K562 (cell line): ENCODE results near the gene PDE6G. TPM values are rescaled to one million over a fixed set of nuclear protein-coding genes. Genes with fewer than 3 reads are reported as not detected.

Experiments used
- ATAC-seq: fragments of 200-7000 bp; cut with Tn5 transposase; 3 replicates; pipeline ENCODE4 v1.9.1; 2020; ENCODE audit warnings: moderate library complexity
- BruUV-seq: library from RNA; stranded (reverse); fragments of 400-500 nt; replicated peaks from 2 replicates; lab custom pipeline; 2021; lab: Mats Ljungman, UMichigan
- CTCF ChIA-PET: fragments of 300-600 bp; formaldehyde crosslinking; extraction: SDS; loops from one replicate; lab custom pipeline; 2021; ENCODE audit warnings: low intra/inter-chr PET ratio; lab: Yijun Ruan, JAX
- POLR2A ChIA-PET: fragments of 300-600, 350-650 bp; sonication (Branson Sonifier 250); formaldehyde crosslinking; extraction: SDS; loops from one replicate; lab custom pipeline; 2021; ENCODE audit warnings: antibody characterized with exemption, inconsistent platforms; lab: Yijun Ruan, JAX
- DNase-seq, 4 experiments: peaks; one replicate each; pipeline versions ENCODE4 v3.0.0 to v3.0.0-alpha.2; 2011 to 2018; ENCODE audit warnings: low spot score in 3 of 4, mixed read lengths in 3 of 4; ENCODE audit errors: extremely low read depth in 1 of 4
- FAIRE-seq: peaks from 2 replicates; lab custom pipeline; 2011; peaks lifted over from hg19 to GRCh38; lab: Jason Lieb, UNC
- H2AFZ ChIP-seq: 2 replicates; pipeline ENCODE4 v1.6.0; 2011; ENCODE audit warnings: low read depth, low read length, control low read depth, inconsistent platforms
- H3K27ac ChIP-seq: fragments of 200-600 bp; 3 replicates; pipeline ENCODE4 v1.8.0; 2011; ENCODE audit warnings: low read depth, mild to moderate bottlenecking, control low read depth, inconsistent platforms, low read length, moderate library complexity, mixed read lengths; ENCODE audit errors: extremely low read depth
- H3K27me3 ChIP-seq, 2 experiments: fragments of 300-600 bp in 1 of 2; 2 replicates in 1 of 2; 3 replicates in 1 of 2; pipeline versions ENCODE4 v1.6.0 to v1.8.0; 2011; ENCODE audit warnings: inconsistent platforms in 2 of 2, low read length in 2 of 2, mild to moderate bottlenecking in 1 of 2, mixed read lengths in 1 of 2, moderate library complexity in 1 of 2; ENCODE audit not compliant: control insufficient read depth in 2 of 2, insufficient read depth in 2 of 2
- H3K36me3 ChIP-seq: fragments of 300-600 bp; 3 replicates; pipeline ENCODE4 v1.8.0; 2011; ENCODE audit warnings: mild to moderate bottlenecking, low read length, inconsistent platforms; ENCODE audit not compliant: control insufficient read depth, insufficient read depth
- H3K4me1 ChIP-seq, 2 experiments: fragments of 200-600 bp in 1 of 2; replicated peaks in 1 of 2; 2 replicates in 1 of 2; 3 replicates in 1 of 2; pipeline versions ENCODE4 v1.5.1 to v1.8.0; 2011; ENCODE audit warnings: inconsistent platforms in 2 of 2, low read length in 2 of 2, mild to moderate bottlenecking in 1 of 2, mixed read lengths in 1 of 2, moderate library complexity in 1 of 2; ENCODE audit not compliant: control insufficient read depth in 2 of 2, insufficient read depth in 2 of 2
- H3K4me2 ChIP-seq: 2 replicates; pipeline ENCODE4 v1.6.1; 2011; ENCODE audit warnings: low read length, control low read depth, inconsistent platforms, mixed read lengths; ENCODE audit not compliant: insufficient read depth
- H3K4me3 ChIP-seq: fragments of 200-600 bp; sonication (generic), shearing (Covaris generic); 2 replicates; pipeline ENCODE4 v1.5.1; 2016; ENCODE audit warnings: control low read depth, inconsistent platforms
- H3K79me2 ChIP-seq: fragments of 200-600 bp; 3 replicates; pipeline ENCODE4 v1.8.0; 2011; ENCODE audit warnings: low read length, inconsistent platforms; ENCODE audit not compliant: control insufficient read depth, insufficient read depth
- H3K9ac ChIP-seq, 2 experiments: 2 replicates each; pipeline versions ENCODE4 v1.6.0 to v1.6.1; 2011; ENCODE audit warnings: low read depth in 2 of 2, low read length in 2 of 2, control low read depth in 1 of 2, inconsistent platforms in 1 of 2, mild to moderate bottlenecking in 1 of 2, mixed read lengths in 1 of 2; ENCODE audit not compliant: insufficient read depth in 1 of 2
- H3K9me1 ChIP-seq: one replicate; pipeline ENCODE4 v1.6.0; 2011; ENCODE audit warnings: inconsistent platforms, mild to moderate bottlenecking, low read length, moderate library complexity; ENCODE audit not compliant: control insufficient read depth, insufficient read depth
- H3K9me3 ChIP-seq: replicated peaks from 2 replicates; pipeline ENCODE4 v1.5.1; 2011; ENCODE audit warnings: low read depth, low read length, inconsistent platforms; ENCODE audit not compliant: control insufficient read depth, insufficient read depth
- H4K20me1 ChIP-seq: replicated peaks from 2 replicates; pipeline ENCODE4 v1.6.1; 2011; ENCODE audit warnings: low read length, inconsistent platforms, mixed read lengths; ENCODE audit not compliant: control insufficient read depth, insufficient read depth
- JUNB ChIP-seq: fragments of 450-650 bp; formaldehyde crosslinking; conservative IDR thresholded peaks from 2 replicates; pipeline ENCODE4 v1.4.0; 2020; ENCODE audit warnings: mild to moderate bottlenecking
- KAT7 ChIP-seq: sonication (generic); formaldehyde crosslinking; IDR thresholded peaks from 2 replicates; pipeline ENCODE4 v1.8.0; 2022; ENCODE audit warnings: missing genetic modification reagents, mild to moderate bottlenecking, borderline replicate concordance
- SMC3 ChIP-seq: conservative IDR thresholded peaks from 2 replicates; pipeline ENCODE4 v1.6.1; 2011; ENCODE audit warnings: low read depth, low read length, improper control_type of control experiment; ENCODE audit not compliant: insufficient read depth
- TFAM ChIP-seq: fragments of 250-450 bp; sonication (Bioruptor Pico); conservative IDR thresholded peaks from 2 replicates; pipeline ENCODE4 v1.5.0; 2021; ENCODE audit warnings: mild to moderate bottlenecking, moderate library complexity
- ZHX1 ChIP-seq: fragments of 150-350 bp; conservative IDR thresholded peaks from 2 replicates; pipeline ENCODE4 v1.6.1; 2014; ENCODE audit warnings: low read length
- ZKSCAN1 ChIP-seq: fragments of 150-350 bp; IDR thresholded peaks from 2 replicates; pipeline ENCODE4 v1.6.1; 2016; ENCODE audit warnings: low read depth, low read length
- ZNF75A ChIP-seq: fragments of 450-650 bp; formaldehyde crosslinking; IDR thresholded peaks from 2 replicates; pipeline ENCODE4 v1.4.0; 2020; ENCODE audit warnings: mild to moderate bottlenecking
- WGBS: fragments of 100-300 bp; shearing (Covaris generic); methylation state at CpG from one replicate; pipeline ENCODE4 v1.1.6; 2016; ENCODE audit warnings: low coverage, mixed read lengths; ENCODE audit not compliant: insufficient coverage; ENCODE audit errors: missing lambda C conversion rate; 5-methylcytosine and 5-hydroxymethylcytosine counted together
- in situ Hi-C: fragments of 300-500 bp; cut with MboI; formaldehyde crosslinking; loops from 4 replicates; pipeline ENCODE4 v1.15.0; 2018; ENCODE audit warnings: inconsistent platforms, mixed read lengths
- intact Hi-C: fragments of 100-400 bp; cut with micrococcal nuclease; formaldehyde crosslinking; loops from 2 replicates; pipeline ENCODE4 v1.14.2; 2022
- polyA plus RNA-seq, 8 experiments: library from polyadenylated mRNA; depleted of rRNA in 4 of 8; stranded (reverse) in 5 of 8; unstranded in 3 of 8; fragments of >200 nt; fragmentation: Nextera tagmentation in 2 of 8; fragmentation: Illumina TruSeq in 1 of 8; extraction: Ambion mirVana in 2 of 8; extraction: Trizol in 1 of 8; gene quantifications; 2 replicates each; pipeline versions ENCODE4 v1.2.1 to v1.2.3, GENCODE V29; 2011 to 2014; ENCODE audit warnings: inconsistent platforms in 1 of 8, missing spikeins in 1 of 8
- total RNA-seq, 7 experiments: library from RNA; depleted of rRNA in 6 of 7; stranded (reverse); fragments of >200 nt in 6 of 7; fragmentation: Illumina TruSeq in 2 of 7; extraction: Trizol in 2 of 7; gene quantifications; 2 replicates each; pipeline versions ENCODE4 v1.2.1 to v1.2.3, GENCODE V29; 2011 to 2021; ENCODE audit warnings: low replicate concordance in 1 of 7

PDE6G gene
- total and polyA plus RNA-seq, 9 of the 15 experiments (the other 6 are each of a cell fraction or from before 2014, with no cell fraction given), result 0.14 to 0.59 TPM; not detected in 7

GRCh38 chr17:81650951-81651350 lies 5.4 kb downstream of the PDE6G start:
- H3K9me3 ChIP-seq, result peaks cover 6% of the 10 kb centered on the region
- ATAC-seq, result no peak
- H3K4me3 ChIP-seq, result no peak overlapping the region
- no peak overlapping the region; a peak in 1 of 4 replicates for H3K9ac ChIP-seq
- no peak for TF ChIP-seq ZHX1
- TF ChIP-seq JUNB, result no peak
- no peak for TF ChIP-seq TFAM (CRISPR knock-in tag)
- TF ChIP-seq SMC3, result no peak
- 0 out of 2 replicates have a peak, but pooled peaks have one; percentile 15 for TF ChIP-seq ZKSCAN1
- TF ChIP-seq KAT7, result no peak
- no peak for TF ChIP-seq ZNF75A (CRISPR knock-in tag)
- in situ Hi-C loops (no loop called here), intact Hi-C loops (no loop called here)
- H3K36me3 ChIP-seq, result no peaks in the 10 kb centered on the region
- no TSS peak for BruUV-seq
- H3K27ac ChIP-seq, result no peak overlapping the region
- H3K4me2 ChIP-seq, result no peak overlapping the region
- H3K4me1 ChIP-seq, result peaks cover 12 to 66% of the 10 kb centered on the region in 2 experiments; a peak in 4 of 5 replicates
- no peaks in the 10 kb centered on the region for H4K20me1 ChIP-seq
- no peaks in the 10 kb centered on the region for H3K27me3 ChIP-seq
- no peaks in the 10 kb centered on the region for H3K9me1 ChIP-seq
- POLR2A ChIA-PET, result no interaction called here
- DNase-seq, result no peak
- H2AFZ ChIP-seq, result no peak overlapping the region
- FAIRE-seq, result no peak
- CTCF ChIA-PET, result interaction anchor here (0.5 kb wide), 1 partner anchor 33 kb away, joined by 3 read pairs; the partner anchor contains the start of genes ARL16 and HGS
- 64% methylated on average over 8 of the region's 9 CpGs for WGBS
- no peaks in the 10 kb centered on the region for H3K79me2 ChIP-seq
